22Rv1 (cell line): Measurements from ENCODE around the gene PCDHB1.

ENCODE experiments used
- H3K27ac ChIP-seq: fragments of 450-650 bp; 2 replicates; pipeline ENCODE4 v1.5.1; 2017
- ZFX ChIP-seq: fragments of 450-650 bp; IDR thresholded peaks from 2 replicates; pipeline ENCODE4 v1.6.1; 2017; ENCODE audit warnings: antibody characterized with exemption, borderline replicate concordance
- TF ChIP-seq, protein P1 (sequence below): fragments of 450-650 bp; IDR thresholded peaks from 2 replicates; pipeline ENCODE4 v1.5.1; 2017; ENCODE audit warnings: mild to moderate bottlenecking

PCDHB1 gene, protein sequence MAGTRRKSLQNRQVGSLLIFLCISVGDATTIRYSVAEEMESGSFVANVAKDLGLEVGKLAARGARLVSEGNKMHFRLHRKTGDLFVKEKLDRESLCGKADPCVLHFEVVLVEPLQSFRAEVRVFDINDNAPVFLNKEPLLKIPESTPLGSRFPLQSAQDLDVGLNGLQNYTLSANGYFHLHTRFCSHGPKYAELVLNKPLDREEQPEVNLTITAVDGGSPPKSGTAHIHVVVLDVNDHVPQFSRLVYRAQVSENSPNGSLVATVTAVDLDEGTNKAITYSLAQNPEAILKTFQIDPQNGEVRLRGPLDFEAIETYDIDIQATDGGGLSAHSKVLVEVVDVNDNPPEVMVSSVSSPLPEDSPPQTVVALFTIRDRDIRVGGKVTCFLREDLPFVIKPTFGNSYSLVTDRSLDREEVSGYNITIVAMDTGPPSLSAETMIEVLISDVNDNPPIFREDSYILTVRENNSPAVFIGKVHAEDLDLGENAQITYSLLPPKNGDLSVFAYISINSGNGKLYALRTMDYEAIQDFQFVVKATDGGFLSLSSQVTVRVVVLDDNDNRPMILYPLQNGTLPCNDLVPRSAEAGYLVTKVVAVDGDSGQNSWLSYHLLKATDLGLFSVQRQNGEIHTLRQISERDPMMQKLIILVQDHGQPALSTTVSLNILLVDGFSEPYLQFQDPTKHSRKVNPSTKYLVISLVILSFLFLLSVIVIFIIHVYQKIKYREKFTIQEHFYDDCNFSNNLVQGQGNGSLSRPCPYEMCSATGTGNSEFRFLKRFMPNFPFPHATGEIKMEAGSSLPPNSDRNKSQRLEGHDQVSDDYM

GRCh38 chr5:141050622-141051520 lies at the start of gene PCDHB1:
Gene PCDHB1 (plus strand): TSS chr5:141051374. CDS start chr5:141051471, 97 bp downstream.
- peak within 1 kb of the TSS; percentile 58 for H3K27ac ChIP-seq
- TF ChIP-seq, protein P1, sequence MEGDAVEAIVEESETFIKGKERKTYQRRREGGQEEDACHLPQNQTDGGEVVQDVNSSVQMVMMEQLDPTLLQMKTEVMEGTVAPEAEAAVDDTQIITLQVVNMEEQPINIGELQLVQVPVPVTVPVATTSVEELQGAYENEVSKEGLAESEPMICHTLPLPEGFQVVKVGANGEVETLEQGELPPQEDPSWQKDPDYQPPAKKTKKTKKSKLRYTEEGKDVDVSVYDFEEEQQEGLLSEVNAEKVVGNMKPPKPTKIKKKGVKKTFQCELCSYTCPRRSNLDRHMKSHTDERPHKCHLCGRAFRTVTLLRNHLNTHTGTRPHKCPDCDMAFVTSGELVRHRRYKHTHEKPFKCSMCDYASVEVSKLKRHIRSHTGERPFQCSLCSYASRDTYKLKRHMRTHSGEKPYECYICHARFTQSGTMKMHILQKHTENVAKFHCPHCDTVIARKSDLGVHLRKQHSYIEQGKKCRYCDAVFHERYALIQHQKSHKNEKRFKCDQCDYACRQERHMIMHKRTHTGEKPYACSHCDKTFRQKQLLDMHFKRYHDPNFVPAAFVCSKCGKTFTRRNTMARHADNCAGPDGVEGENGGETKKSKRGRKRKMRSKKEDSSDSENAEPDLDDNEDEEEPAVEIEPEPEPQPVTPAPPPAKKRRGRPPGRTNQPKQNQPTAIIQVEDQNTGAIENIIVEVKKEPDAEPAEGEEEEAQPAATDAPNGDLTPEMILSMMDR, result no peak
- TF ChIP-seq ZFX, result no peak

DNA sequence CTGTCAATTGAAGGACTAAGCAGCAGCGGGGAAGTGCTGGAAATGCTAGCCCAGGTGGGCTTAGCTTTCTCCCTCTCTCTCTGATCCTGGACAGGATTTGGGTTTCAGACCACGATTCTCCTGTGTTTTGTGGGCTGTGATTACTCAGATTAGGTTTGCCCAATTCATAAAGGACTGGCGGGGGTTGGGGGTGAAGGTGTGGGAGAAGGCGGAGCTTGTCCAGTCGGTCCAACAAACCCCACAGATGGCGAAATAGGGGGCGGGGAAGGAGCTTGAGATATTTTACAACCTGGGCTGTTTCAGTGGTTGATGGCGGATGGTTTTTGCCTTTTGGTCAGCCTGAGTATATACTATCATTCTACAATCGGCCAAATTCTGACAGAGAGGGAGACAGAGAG lies 49.7 kb upstream of the PCDHB1 start:
- TF ChIP-seq, protein P1, result no peak
- no peak for TF ChIP-seq ZFX
- no peak overlapping the region for H3K27ac ChIP-seq

DNA sequence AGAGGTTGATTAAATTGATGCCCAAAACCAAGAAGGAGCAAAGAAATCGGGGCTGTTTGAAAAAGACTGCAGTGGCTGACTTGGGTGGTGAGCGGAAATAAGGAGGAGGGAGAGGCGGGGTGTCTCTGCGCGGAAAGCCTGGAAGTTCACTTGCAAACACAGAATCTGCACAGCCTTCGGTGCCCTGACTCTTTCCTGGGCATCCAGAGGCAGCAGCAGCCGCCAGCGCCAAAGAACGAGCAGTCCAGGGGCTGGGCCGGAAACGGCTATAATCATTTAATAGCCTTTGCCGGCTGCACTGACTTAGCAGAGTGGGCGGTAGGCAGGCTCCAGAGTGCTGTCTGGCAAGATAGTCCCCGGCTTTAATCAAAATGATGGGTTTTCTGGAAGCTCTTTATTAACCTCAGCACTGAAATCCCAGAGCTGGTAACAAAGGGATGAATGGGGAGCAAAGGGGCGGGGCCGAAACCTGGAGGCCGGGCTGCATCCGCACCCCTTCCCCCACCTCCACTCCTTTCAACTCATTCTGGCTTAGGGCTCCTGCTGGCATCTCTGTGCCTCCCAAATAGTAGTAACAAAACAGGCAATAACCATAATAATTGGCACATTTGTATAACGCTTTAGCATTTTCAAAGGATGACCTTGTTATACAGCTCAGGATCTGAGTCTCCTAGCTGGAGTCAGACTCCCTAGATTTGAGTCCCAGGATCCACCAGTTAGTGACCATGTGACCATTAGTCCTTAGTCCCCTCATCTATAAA lies 49.1 kb upstream of the PCDHB1 start:
- no peak overlapping the region for H3K27ac ChIP-seq
- TF ChIP-seq, protein P1, result no peak
- no peak for TF ChIP-seq ZFX

- no peak for TF ChIP-seq ZFX
- H3K27ac ChIP-seq, result peak overlapping the region; percentile 76; the same call in 1 of the 2 replicates
Observed at GRCh38 chr5:141002605-141002965, 48.6 kb upstream of the PCDHB1 start.

DNA sequence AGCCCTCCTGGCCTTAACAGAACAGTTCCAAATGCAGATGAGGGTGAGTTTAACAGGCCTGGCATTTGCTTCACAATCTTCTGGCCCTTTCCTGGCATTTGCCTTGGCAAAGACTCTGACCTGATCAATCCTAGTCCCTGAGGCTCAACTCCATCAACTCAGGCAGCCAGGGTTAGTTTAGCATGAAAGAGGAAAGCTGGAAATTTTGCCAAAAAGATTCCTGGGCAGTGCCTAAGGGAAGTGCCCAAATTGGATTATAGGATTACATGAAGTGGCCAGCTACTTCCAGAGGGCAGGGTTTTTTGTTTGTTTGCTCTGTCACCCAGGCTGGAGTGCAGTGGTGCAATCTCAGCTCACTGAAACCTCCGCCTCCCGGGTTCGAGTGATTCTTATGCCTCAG lies 48.1 kb upstream of the PCDHB1 start:
- no peak for TF ChIP-seq ZFX
- TF ChIP-seq, protein P1, result no peak
- peak overlapping the region; percentile 76 for H3K27ac ChIP-seq

GRCh38 chr5:141003791-141004611 lies 47.2 kb upstream of the PCDHB1 start:
- peak overlapping the region; percentile 76 for H3K27ac ChIP-seq
- TF ChIP-seq, protein P1, result no peak
